GM19043 (cell line): ENCODE data around the gene NT5DC4.

ENCODE experiments used
- ATAC-seq: cut with Tn5 transposase; IDR thresholded peaks from one replicate; pipeline ENCODE4 v1.9.1; 2021; ENCODE audit warnings: low read depth; ENCODE audit not compliant: unreplicated experiment

Gene NT5DC4

GRCh38 chr2:112720785-112721184, at the start of gene NT5DC4:
TSS of gene NT5DC4 (plus strand) at chr2:112721020. CDS start at chr2:112721080, 60 bp downstream.
- ATAC-seq = no peak

GRCh38 chr2:112671801-112672200, 49.0 kb upstream of the NT5DC4 start:
- ATAC-seq = no peak

- no peak for ATAC-seq
Measured at GRCh38 chr2:112673008-112673407, 47.8 kb upstream of the NT5DC4 start.

GRCh38 chr2:112674229-112674628, 46.6 kb upstream of the NT5DC4 start:
- ATAC-seq = no peak

GRCh38 chr2:112679484-112679883, 41.3 kb upstream of the NT5DC4 start:
- no peak for ATAC-seq

GRCh38 chr2:112680666-112681101, 40.1 kb upstream of the NT5DC4 start:
- ATAC-seq = no peak

- no peak for ATAC-seq
Measured at GRCh38 chr2:112682101-112682500, 38.7 kb upstream of the NT5DC4 start.

GRCh38 chr2:112683550-112684414, 37.0 kb upstream of the NT5DC4 start:
- no peak for ATAC-seq

GRCh38 chr2:112684415-112684775, 36.4 kb upstream of the NT5DC4 start:
- ATAC-seq = no peak

- ATAC-seq = no peak
Measured at GRCh38 chr2:112685271-112685884, 35.4 kb upstream of the NT5DC4 start.

GRCh38 chr2:112686348-112687217, 34.2 kb upstream of the NT5DC4 start:
- ATAC-seq = no peak

GRCh38 chr2:112687522-112687921, 33.3 kb upstream of the NT5DC4 start:
- no peak for ATAC-seq

GRCh38 chr2:112688086-112688880, 32.5 kb upstream of the NT5DC4 start:
- ATAC-seq = no peak

- no peak for ATAC-seq
Measured at GRCh38 chr2:112690853-112691401, 29.9 kb upstream of the NT5DC4 start.

- no peak for ATAC-seq
Measured at GRCh38 chr2:112691881-112692281, 28.9 kb upstream of the NT5DC4 start.

- ATAC-seq = peak; percentile 90
Measured at GRCh38 chr2:112692495-112692911, 28.3 kb upstream of the NT5DC4 start.

- ATAC-seq = no peak
Measured at GRCh38 chr2:112692918-112693317, 27.9 kb upstream of the NT5DC4 start.

- ATAC-seq = no peak
Measured at GRCh38 chr2:112693596-112693995, 27.2 kb upstream of the NT5DC4 start.

- no peak for ATAC-seq
Measured at GRCh38 chr2:112694182-112694581, 26.6 kb upstream of the NT5DC4 start.
